ENCODE data around the gene CARS2.

Gene CARS2

GRCh38 chr13:110651726-110652230 lies 54.1 kb downstream of the CARS2 start:
- no peak for DNase-seq (ENCODE audit: low spot score)

GRCh38 chr13:110651271-110651670 lies 54.6 kb downstream of the CARS2 start:
- DNase-seq (ENCODE audit: low spot score) = no peak

- DNase-seq (ENCODE audit: low spot score) = no peak
Measured at GRCh38 chr13:110650436-110650835, 55.5 kb downstream of the CARS2 start.

GRCh38 chr13:110649551-110649950 lies 56.4 kb downstream of the CARS2 start:
- no peak for DNase-seq (ENCODE audit: low spot score)

GRCh38 chr13:110648848-110649421 lies 57.0 kb downstream of the CARS2 start:
- no peak for DNase-seq (ENCODE audit: low spot score)

GRCh38 chr13:110648146-110648819 lies 57.6 kb downstream of the CARS2 start:
- no peak for DNase-seq (ENCODE audit: low spot score)

GRCh38 chr13:110647365-110647737 lies 58.6 kb downstream of the CARS2 start:
- DNase-seq (ENCODE audit: low spot score) = no peak

GRCh38 chr13:110646442-110647364 lies 59.2 kb downstream of the CARS2 start:
- DNase-seq (ENCODE audit: low spot score) = no peak

- DNase-seq (ENCODE audit: low spot score) = no peak
Measured at GRCh38 chr13:110645750-110646149, 60.2 kb downstream of the CARS2 start.

- DNase-seq (ENCODE audit: low spot score) = peak; percentile 65
Measured at GRCh38 chr13:110644892-110645521, 60.9 kb downstream of the CARS2 start.

- DNase-seq (ENCODE audit: low spot score) = no peak
Measured at GRCh38 chr13:110643768-110644421, 62.0 kb downstream of the CARS2 start.

GRCh38 chr13:110643324-110643723 lies 62.6 kb downstream of the CARS2 start:
- DNase-seq (ENCODE audit: low spot score) = no peak

- DNase-seq (ENCODE audit: low spot score) = no peak
Measured at GRCh38 chr13:110642291-110642981, 63.5 kb downstream of the CARS2 start.

- no peak for DNase-seq (ENCODE audit: low spot score)
Measured at GRCh38 chr13:110641055-110642015, 64.6 kb downstream of the CARS2 start.

- DNase-seq (ENCODE audit: low spot score) = no peak
Measured at GRCh38 chr13:110640591-110641029, 65.3 kb downstream of the CARS2 start.

GRCh38 chr13:110639935-110640334 lies 66.0 kb downstream of the CARS2 start:
- no peak for DNase-seq (ENCODE audit: low spot score)

- DNase-seq (ENCODE audit: low spot score) = no peak
Measured at GRCh38 chr13:110638814-110639806, 66.8 kb downstream of the CARS2 start.

GRCh38 chr13:110638257-110638656 lies 67.7 kb downstream of the CARS2 start:
- DNase-seq (ENCODE audit: low spot score) = no peak

- no peak for DNase-seq (ENCODE audit: low spot score)
Measured at GRCh38 chr13:110637747-110638146, 68.2 kb downstream of the CARS2 start.

All from hepatic stellate cell (primary cell).